Neural cell (in vitro differentiated cells): ENCODE data around the gene PHACTR1. TPM values are rescaled to one million over a fixed set of nuclear protein-coding genes. Genes with fewer than 3 reads are reported as not detected.

Experiments
- H2AFZ ChIP-seq: fragments of 200-600, 300-800 bp; sonication (generic), shearing (Covaris generic); 2 replicates; pipeline ENCODE4 v1.6.0; 2014; ENCODE audit warnings: low read depth, mild to moderate bottlenecking, antibody characterized with exemption, low read length, moderate library complexity
- H3F3A ChIP-seq: fragments of 200-600 bp; shearing (Covaris generic); 2 replicates; pipeline ENCODE4 v1.6.1; 2016; ENCODE audit warnings: mild to moderate bottlenecking, moderate library complexity, mixed read lengths, antibody characterized with exemption, low read length; ENCODE audit not compliant: insufficient read depth, poor library complexity, severe bottlenecking
- H3K27ac ChIP-seq: fragments of 200-600, 300-800 bp; sonication (generic), shearing (Covaris generic); 2 replicates; pipeline ENCODE4 v1.5.1; 2014; ENCODE audit warnings: mild to moderate bottlenecking, low read length, moderate library complexity
- H3K27me3 ChIP-seq: fragments of 300-800, 200-600 bp; sonication (generic), shearing (Covaris generic); 2 replicates; pipeline ENCODE4 v1.6.0; 2014; ENCODE audit warnings: mild to moderate bottlenecking, low read depth, low read length, moderate library complexity; ENCODE audit not compliant: insufficient read depth
- H3K36me3 ChIP-seq: fragments of 300-800, 200-600 bp; sonication (generic), shearing (Covaris generic); 2 replicates; pipeline ENCODE4 v1.5.1; 2014; ENCODE audit warnings: mild to moderate bottlenecking, antibody characterized with exemption, low read length, moderate library complexity; ENCODE audit not compliant: insufficient read depth
- H3K4me2 ChIP-seq: fragments of 300-800, 200-600 bp; sonication (generic), shearing (Covaris generic); 2 replicates; pipeline ENCODE4 v1.6.0; 2014; ENCODE audit warnings: mild to moderate bottlenecking, low read length
- H3K4me3 ChIP-seq: fragments of 300-800, 200-600 bp; sonication (generic), shearing (Covaris generic); 2 replicates; pipeline ENCODE4 v1.5.1; 2014; ENCODE audit warnings: mild to moderate bottlenecking, low read length, moderate library complexity
- H3K79me2 ChIP-seq: fragments of 200-600 bp; shearing (Covaris generic); replicated peaks from 2 replicates; pipeline ENCODE4 v1.6.0; 2014; ENCODE audit warnings: mild to moderate bottlenecking, low read length, moderate library complexity; ENCODE audit not compliant: insufficient read depth
- H3K9ac ChIP-seq: fragments of 300-800, 200-600 bp; sonication (generic), shearing (Covaris generic); 2 replicates; pipeline ENCODE4 v1.6.1; 2016; ENCODE audit warnings: mild to moderate bottlenecking, low read length, mixed read lengths
- H3K9me2 ChIP-seq: fragments of 200-600 bp; shearing (Covaris generic); 2 replicates; pipeline ENCODE4 v1.6.1; 2016; ENCODE audit warnings: mild to moderate bottlenecking, low read length, mixed read lengths; ENCODE audit not compliant: insufficient read depth
- H3K9me3 ChIP-seq: fragments of 200-600, 300-800 bp; sonication (generic), shearing (Covaris generic); 2 replicates; pipeline ENCODE4 v1.6.1; 2016; ENCODE audit warnings: mild to moderate bottlenecking, mixed run types, low read length, moderate library complexity, mixed read lengths
- H4K20me1 ChIP-seq: fragments of 200-600 bp; shearing (Covaris generic); 2 replicates; pipeline ENCODE4 v1.6.1; 2016; ENCODE audit warnings: mild to moderate bottlenecking, mixed run types; ENCODE audit not compliant: insufficient read depth
- EP300 ChIP-seq: fragments of 450-650 bp; conservative IDR thresholded peaks from 2 replicates; pipeline ENCODE4 v1.6.1; 2014; ENCODE audit warnings: antibody characterized with exemption, mild to moderate bottlenecking, moderate library complexity; ENCODE audit not compliant: poor library complexity, severe bottlenecking
- EZH2 ChIP-seq: fragments of 200-600, 300-800 bp; shearing (Covaris generic), sonication (generic); IDR thresholded peaks from 2 replicates; pipeline ENCODE4 v1.6.1; 2014; ENCODE audit warnings: antibody characterized with exemption, low read length, borderline replicate concordance, mild to moderate bottlenecking; ENCODE audit not compliant: insufficient read depth, poor library complexity, severe bottlenecking
- MXI1 ChIP-seq: fragments of 450-650 bp; conservative IDR thresholded peaks from 2 replicates; pipeline ENCODE4 v1.6.1; 2014; ENCODE audit warnings: antibody characterized with exemption, mild to moderate bottlenecking; ENCODE audit not compliant: poor library complexity, severe bottlenecking
- POLR2AphosphoS5 ChIP-seq: IDR thresholded peaks from 2 replicates; pipeline ENCODE4 v1.6.1; 2012
- RAD21 ChIP-seq: fragments of 450-650 bp; conservative IDR thresholded peaks from 2 replicates; pipeline ENCODE4 v1.6.1; 2014; ENCODE audit warnings: antibody characterized with exemption, mild to moderate bottlenecking, moderate library complexity
- SMC3 ChIP-seq: fragments of 450-650 bp; conservative IDR thresholded peaks from 2 replicates; pipeline ENCODE4 v1.6.1; 2014; ENCODE audit warnings: antibody characterized with exemption, mild to moderate bottlenecking, moderate library complexity; ENCODE audit not compliant: poor library complexity
- TAF1 ChIP-seq: IDR thresholded peaks from 2 replicates; pipeline ENCODE4 v1.6.1; 2012; ENCODE audit warnings: low read depth
- polyA plus RNA-seq: library from polyadenylated mRNA; depleted of rRNA; stranded (reverse); fragments of >200 nt; gene quantifications from 2 replicates; pipeline ENCODE4 v1.2.3, GENCODE V29; 2014
- TF ChIP-seq, protein P1 (sequence below): IDR thresholded peaks from 2 replicates; pipeline ENCODE4 v1.6.1; 2012; ENCODE audit warnings: borderline replicate concordance
- TF ChIP-seq, protein P2 (sequence below): fragments of 450-650 bp; IDR thresholded peaks from 2 replicates; pipeline ENCODE4 v1.5.1; 2014; ENCODE audit warnings: antibody characterized with exemption, mild to moderate bottlenecking, moderate library complexity; ENCODE audit not compliant: poor library complexity, severe bottlenecking

The PHACTR1 gene
- polyA plus RNA-seq, 1 donor from 2014 or later = 7.8 TPM

DNA sequence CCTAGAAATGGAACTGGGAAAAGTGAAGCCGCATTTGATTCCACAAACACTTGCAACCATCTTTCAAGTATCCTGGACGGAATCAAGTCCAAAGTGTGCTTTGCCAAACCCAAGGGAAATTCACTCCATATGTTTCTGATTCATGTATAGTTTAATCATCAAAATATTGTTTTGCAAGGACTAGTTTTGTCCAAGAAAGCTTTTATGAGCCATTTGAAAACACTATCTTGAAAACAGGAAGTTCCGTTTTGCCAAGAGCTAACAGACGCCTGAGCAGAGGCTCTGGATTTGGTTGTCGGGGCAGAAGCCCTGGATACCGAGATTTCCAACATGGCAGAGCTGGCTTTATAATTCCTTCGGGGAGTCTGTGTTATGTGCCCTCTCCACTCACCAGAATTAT, 251.1 kb downstream of the PHACTR1 start:
- TF ChIP-seq EP300 (no peak), MXI1 (no peak), EZH2 (no peak), SMC3 (no peak), RAD21 (no peak), TAF1 (no peak), POLR2AphosphoS5 (no peak)
- TF ChIP-seq, protein P1, sequence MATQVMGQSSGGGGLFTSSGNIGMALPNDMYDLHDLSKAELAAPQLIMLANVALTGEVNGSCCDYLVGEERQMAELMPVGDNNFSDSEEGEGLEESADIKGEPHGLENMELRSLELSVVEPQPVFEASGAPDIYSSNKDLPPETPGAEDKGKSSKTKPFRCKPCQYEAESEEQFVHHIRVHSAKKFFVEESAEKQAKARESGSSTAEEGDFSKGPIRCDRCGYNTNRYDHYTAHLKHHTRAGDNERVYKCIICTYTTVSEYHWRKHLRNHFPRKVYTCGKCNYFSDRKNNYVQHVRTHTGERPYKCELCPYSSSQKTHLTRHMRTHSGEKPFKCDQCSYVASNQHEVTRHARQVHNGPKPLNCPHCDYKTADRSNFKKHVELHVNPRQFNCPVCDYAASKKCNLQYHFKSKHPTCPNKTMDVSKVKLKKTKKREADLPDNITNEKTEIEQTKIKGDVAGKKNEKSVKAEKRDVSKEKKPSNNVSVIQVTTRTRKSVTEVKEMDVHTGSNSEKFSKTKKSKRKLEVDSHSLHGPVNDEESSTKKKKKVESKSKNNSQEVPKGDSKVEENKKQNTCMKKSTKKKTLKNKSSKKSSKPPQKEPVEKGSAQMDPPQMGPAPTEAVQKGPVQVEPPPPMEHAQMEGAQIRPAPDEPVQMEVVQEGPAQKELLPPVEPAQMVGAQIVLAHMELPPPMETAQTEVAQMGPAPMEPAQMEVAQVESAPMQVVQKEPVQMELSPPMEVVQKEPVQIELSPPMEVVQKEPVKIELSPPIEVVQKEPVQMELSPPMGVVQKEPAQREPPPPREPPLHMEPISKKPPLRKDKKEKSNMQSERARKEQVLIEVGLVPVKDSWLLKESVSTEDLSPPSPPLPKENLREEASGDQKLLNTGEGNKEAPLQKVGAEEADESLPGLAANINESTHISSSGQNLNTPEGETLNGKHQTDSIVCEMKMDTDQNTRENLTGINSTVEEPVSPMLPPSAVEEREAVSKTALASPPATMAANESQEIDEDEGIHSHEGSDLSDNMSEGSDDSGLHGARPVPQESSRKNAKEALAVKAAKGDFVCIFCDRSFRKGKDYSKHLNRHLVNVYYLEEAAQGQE = no peak
- TF ChIP-seq, protein P2, sequence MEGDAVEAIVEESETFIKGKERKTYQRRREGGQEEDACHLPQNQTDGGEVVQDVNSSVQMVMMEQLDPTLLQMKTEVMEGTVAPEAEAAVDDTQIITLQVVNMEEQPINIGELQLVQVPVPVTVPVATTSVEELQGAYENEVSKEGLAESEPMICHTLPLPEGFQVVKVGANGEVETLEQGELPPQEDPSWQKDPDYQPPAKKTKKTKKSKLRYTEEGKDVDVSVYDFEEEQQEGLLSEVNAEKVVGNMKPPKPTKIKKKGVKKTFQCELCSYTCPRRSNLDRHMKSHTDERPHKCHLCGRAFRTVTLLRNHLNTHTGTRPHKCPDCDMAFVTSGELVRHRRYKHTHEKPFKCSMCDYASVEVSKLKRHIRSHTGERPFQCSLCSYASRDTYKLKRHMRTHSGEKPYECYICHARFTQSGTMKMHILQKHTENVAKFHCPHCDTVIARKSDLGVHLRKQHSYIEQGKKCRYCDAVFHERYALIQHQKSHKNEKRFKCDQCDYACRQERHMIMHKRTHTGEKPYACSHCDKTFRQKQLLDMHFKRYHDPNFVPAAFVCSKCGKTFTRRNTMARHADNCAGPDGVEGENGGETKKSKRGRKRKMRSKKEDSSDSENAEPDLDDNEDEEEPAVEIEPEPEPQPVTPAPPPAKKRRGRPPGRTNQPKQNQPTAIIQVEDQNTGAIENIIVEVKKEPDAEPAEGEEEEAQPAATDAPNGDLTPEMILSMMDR = no peak
- H3K27me3 ChIP-seq = no peaks in the 10 kb centered on the region
- H3K36me3 ChIP-seq = no peaks in the 10 kb centered on the region
- no peaks in the 10 kb centered on the region for H3K79me2 ChIP-seq
- H3K4me3 ChIP-seq = no peak overlapping the region
- no peak overlapping the region for H2AFZ ChIP-seq
- H3F3A ChIP-seq = no peaks in the 10 kb centered on the region
- H3K9me2 ChIP-seq = no peaks in the 10 kb centered on the region
- no peak overlapping the region for H3K4me2 ChIP-seq
- H4K20me1 ChIP-seq = no peaks in the 10 kb centered on the region
- no peak overlapping the region for H3K9ac ChIP-seq
- no peak overlapping the region for H3K27ac ChIP-seq
- no peaks in the 10 kb centered on the region for H3K9me3 ChIP-seq

DNA sequence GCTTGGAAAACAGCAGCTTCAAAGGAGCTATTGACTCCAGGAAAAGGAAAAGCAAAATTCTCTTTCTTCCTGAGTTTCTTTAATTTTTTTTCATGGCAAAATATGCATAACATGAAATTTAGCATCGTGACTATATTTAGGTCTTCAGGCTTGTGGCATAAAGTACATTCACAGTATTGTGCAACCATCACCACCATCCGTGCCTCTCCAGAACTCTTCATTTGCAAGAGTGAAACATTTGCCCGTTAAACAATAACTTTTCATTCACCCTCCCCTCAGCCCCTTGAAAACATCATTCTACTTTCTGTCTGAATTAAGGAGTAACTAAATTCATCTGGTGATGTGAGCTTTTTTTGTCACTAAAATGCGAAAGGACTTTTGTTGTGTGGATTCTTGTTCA, 251.7 kb downstream of the PHACTR1 start:
- Histone ChIP-seq H3K27ac (no peak overlapping the region), H4K20me1 (no peaks in the 10 kb centered on the region), H3K36me3 (no peaks in the 10 kb centered on the region), H2AFZ (no peak overlapping the region), H3K4me2 (no peak overlapping the region), H3K27me3 (no peaks in the 10 kb centered on the region), H3K9ac (no peak overlapping the region), H3F3A (no peaks in the 10 kb centered on the region), H3K4me3 (no peak overlapping the region), H3K9me2 (no peaks in the 10 kb centered on the region), H3K9me3 (no peaks in the 10 kb centered on the region), H3K79me2 (no peaks in the 10 kb centered on the region)
- TF ChIP-seq TAF1 = no peak
- TF ChIP-seq RAD21 = no peak
- TF ChIP-seq EZH2 = no peak
- TF ChIP-seq SMC3 = no peak
- TF ChIP-seq MXI1 = no peak
- TF ChIP-seq POLR2AphosphoS5 = no peak
- TF ChIP-seq, protein P2 = no peak
- TF ChIP-seq, protein P1 = no peak
- TF ChIP-seq EP300 = no peak
